ENCODE data around the gene SEMA5A. TPM values are rescaled to one million over a fixed set of nuclear protein-coding genes. Genes with fewer than 3 reads are reported as not detected.

SEMA5A gene
- polyA plus RNA-seq, 1 donor (not counting 4 experiments of a cell fraction or from before 2014, with no cell fraction given): 0.16 TPM

DNA sequence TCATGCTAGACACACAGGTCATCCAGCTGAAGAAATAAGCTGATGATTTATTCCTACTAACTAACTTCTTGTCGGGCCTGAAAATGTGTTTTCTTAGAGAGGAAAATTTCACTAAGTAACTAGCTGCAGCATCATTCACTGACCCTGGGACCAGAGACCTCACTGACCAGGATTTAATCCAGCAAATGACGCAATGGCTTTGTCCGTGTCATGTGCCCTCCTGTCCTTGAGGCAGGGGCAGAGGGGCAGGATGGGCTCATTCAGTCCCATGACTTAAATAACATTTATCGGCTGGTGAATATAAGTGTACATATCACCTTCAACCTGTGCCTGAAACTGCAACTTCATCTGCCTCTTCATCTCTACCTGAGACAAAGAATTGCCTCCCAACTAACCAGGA lies 154.8 kb downstream of the SEMA5A start:
- FAIRE-seq: no peak
- dilution Hi-C loops (cut with MboI; ENCODE audit: extremely low pct_ligation_motif_present, low sequenced_read_pairs): no loop called here
- H2AFZ ChIP-seq (ENCODE audit: control insufficient read depth, low read length): no peak overlapping the region
- no peaks in the 10 kb centered on the region for H3K36me3 ChIP-seq (ENCODE audit: control insufficient read depth in 2 of 2, extremely low read depth in 1 of 2, insufficient read depth in 2 of 2, low read length in 2 of 2)
- TF ChIP-seq, protein P1, sequence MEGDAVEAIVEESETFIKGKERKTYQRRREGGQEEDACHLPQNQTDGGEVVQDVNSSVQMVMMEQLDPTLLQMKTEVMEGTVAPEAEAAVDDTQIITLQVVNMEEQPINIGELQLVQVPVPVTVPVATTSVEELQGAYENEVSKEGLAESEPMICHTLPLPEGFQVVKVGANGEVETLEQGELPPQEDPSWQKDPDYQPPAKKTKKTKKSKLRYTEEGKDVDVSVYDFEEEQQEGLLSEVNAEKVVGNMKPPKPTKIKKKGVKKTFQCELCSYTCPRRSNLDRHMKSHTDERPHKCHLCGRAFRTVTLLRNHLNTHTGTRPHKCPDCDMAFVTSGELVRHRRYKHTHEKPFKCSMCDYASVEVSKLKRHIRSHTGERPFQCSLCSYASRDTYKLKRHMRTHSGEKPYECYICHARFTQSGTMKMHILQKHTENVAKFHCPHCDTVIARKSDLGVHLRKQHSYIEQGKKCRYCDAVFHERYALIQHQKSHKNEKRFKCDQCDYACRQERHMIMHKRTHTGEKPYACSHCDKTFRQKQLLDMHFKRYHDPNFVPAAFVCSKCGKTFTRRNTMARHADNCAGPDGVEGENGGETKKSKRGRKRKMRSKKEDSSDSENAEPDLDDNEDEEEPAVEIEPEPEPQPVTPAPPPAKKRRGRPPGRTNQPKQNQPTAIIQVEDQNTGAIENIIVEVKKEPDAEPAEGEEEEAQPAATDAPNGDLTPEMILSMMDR (optimal IDR thresholded peaks at IDR 0.05 in 1 of 3, IDR thresholded peaks at IDR 0.05 in 1 of 3, conservative IDR thresholded peaks at IDR 0.05 in 1 of 3; ENCODE audit: extremely low read depth in 1 of 3, insufficient read depth in 2 of 3, low read length in 3 of 3): no peak
- no peak for TF ChIP-seq EZH2 (IDR thresholded peaks at IDR 0.05; ENCODE audit: low read length)
- H3K9me1 ChIP-seq (ENCODE audit: control insufficient read depth, extremely low read depth, insufficient read depth, low read length): no peaks in the 10 kb centered on the region
- no peaks in the 10 kb centered on the region for H3K27me3 ChIP-seq (ENCODE audit: control insufficient read depth, extremely low read depth, insufficient read depth, low read length)
- DNase-seq (ENCODE audit: low read depth, low spot score): no peak
- H4K20me1 ChIP-seq (ENCODE audit: control insufficient read depth, extremely low read depth, insufficient read depth, low read length): no peaks in the 10 kb centered on the region
- H3K9me3 ChIP-seq (ENCODE audit: control insufficient read depth, low read depth, low read length): no peaks in the 10 kb centered on the region
- no peaks in the 10 kb centered on the region for H3K4me1 ChIP-seq (ENCODE audit: control insufficient read depth, extremely low read depth, insufficient read depth, low read length)
- H3K4me2 ChIP-seq (ENCODE audit: control insufficient read depth, extremely low read depth, insufficient read depth, low read depth, low read length): no peak overlapping the region
- H3K9ac ChIP-seq (ENCODE audit: control insufficient read depth, extremely low read depth, insufficient read depth, low read length): no peak overlapping the region
- no peak overlapping the region for H3K4me3 ChIP-seq (ENCODE audit: control insufficient read depth in 2 of 3, extremely low read depth in 1 of 3, insufficient read depth in 2 of 3, low read depth in 1 of 3, low read length in 3 of 3)
- no peaks in the 10 kb centered on the region for H3K79me2 ChIP-seq (ENCODE audit: control insufficient read depth, insufficient read depth, low read length)
- no peak overlapping the region for H3K27ac ChIP-seq (ENCODE audit: control insufficient read depth, insufficient read depth, low read length)

GRCh38 chr5:9390113-9390512 lies 155.8 kb downstream of the SEMA5A start:
- H3K9ac ChIP-seq (ENCODE audit: control insufficient read depth, extremely low read depth, insufficient read depth, low read length): no peak overlapping the region
- DNase-seq (ENCODE audit: low read depth, low spot score) (no peak), FAIRE-seq (no peak)
- dilution Hi-C loops (cut with MboI; ENCODE audit: extremely low pct_ligation_motif_present, low sequenced_read_pairs): no loop called here
- no peaks in the 10 kb centered on the region for H4K20me1 ChIP-seq (ENCODE audit: control insufficient read depth, extremely low read depth, insufficient read depth, low read length)
- no peak overlapping the region for H3K4me3 ChIP-seq (ENCODE audit: control insufficient read depth in 2 of 3, extremely low read depth in 1 of 3, insufficient read depth in 2 of 3, low read depth in 1 of 3, low read length in 3 of 3)
- H3K27me3 ChIP-seq (ENCODE audit: control insufficient read depth, extremely low read depth, insufficient read depth, low read length): no peaks in the 10 kb centered on the region
- no peak overlapping the region for H2AFZ ChIP-seq (ENCODE audit: control insufficient read depth, low read length)
- no peak for TF ChIP-seq EZH2 (IDR thresholded peaks at IDR 0.05; ENCODE audit: low read length)
- H3K9me1 ChIP-seq (ENCODE audit: control insufficient read depth, extremely low read depth, insufficient read depth, low read length): no peaks in the 10 kb centered on the region
- no peak overlapping the region for H3K4me2 ChIP-seq (ENCODE audit: control insufficient read depth, extremely low read depth, insufficient read depth, low read depth, low read length)
- no peaks in the 10 kb centered on the region for H3K79me2 ChIP-seq (ENCODE audit: control insufficient read depth, insufficient read depth, low read length)
- H3K27ac ChIP-seq (ENCODE audit: control insufficient read depth, insufficient read depth, low read length): no peak overlapping the region
- H3K9me3 ChIP-seq (ENCODE audit: control insufficient read depth, low read depth, low read length): no peaks in the 10 kb centered on the region
- no peaks in the 10 kb centered on the region for H3K36me3 ChIP-seq (ENCODE audit: control insufficient read depth in 2 of 2, extremely low read depth in 1 of 2, insufficient read depth in 2 of 2, low read length in 2 of 2)
- H3K4me1 ChIP-seq (ENCODE audit: control insufficient read depth, extremely low read depth, insufficient read depth, low read length): no peaks in the 10 kb centered on the region

- Histone ChIP-seq H3K9me1 (ENCODE audit: control insufficient read depth, extremely low read depth, insufficient read depth, low read length) (no peaks in the 10 kb centered on the region), H3K27ac (ENCODE audit: control insufficient read depth, insufficient read depth, low read length) (no peak overlapping the region), H3K9ac (ENCODE audit: control insufficient read depth, extremely low read depth, insufficient read depth, low read length) (no peak overlapping the region), H3K9me3 (ENCODE audit: control insufficient read depth, low read depth, low read length) (no peaks in the 10 kb centered on the region), H4K20me1 (ENCODE audit: control insufficient read depth, extremely low read depth, insufficient read depth, low read length) (no peaks in the 10 kb centered on the region), H3K4me3 (ENCODE audit: control insufficient read depth in 2 of 3, extremely low read depth in 1 of 3, insufficient read depth in 2 of 3, low read depth in 1 of 3, low read length in 3 of 3) (no peak overlapping the region), H3K27me3 (ENCODE audit: control insufficient read depth, extremely low read depth, insufficient read depth, low read length) (no peaks in the 10 kb centered on the region), H3K36me3 (ENCODE audit: control insufficient read depth in 2 of 2, extremely low read depth in 1 of 2, insufficient read depth in 2 of 2, low read length in 2 of 2) (no peaks in the 10 kb centered on the region), H2AFZ (ENCODE audit: control insufficient read depth, low read length) (no peak overlapping the region), H3K79me2 (ENCODE audit: control insufficient read depth, insufficient read depth, low read length) (no peaks in the 10 kb centered on the region), H3K4me2 (ENCODE audit: control insufficient read depth, extremely low read depth, insufficient read depth, low read depth, low read length) (no peak overlapping the region), H3K4me1 (ENCODE audit: control insufficient read depth, extremely low read depth, insufficient read depth, low read length) (no peaks in the 10 kb centered on the region)
- no peak for FAIRE-seq
- TF ChIP-seq, protein P1 (optimal IDR thresholded peaks at IDR 0.05 in 1 of 3, IDR thresholded peaks at IDR 0.05 in 1 of 3, conservative IDR thresholded peaks at IDR 0.05 in 1 of 3; ENCODE audit: extremely low read depth in 1 of 3, insufficient read depth in 2 of 3, low read length in 3 of 3): no peak
- TF ChIP-seq EZH2 (IDR thresholded peaks at IDR 0.05; ENCODE audit: low read length): no peak
- no peak for DNase-seq (ENCODE audit: low read depth, low spot score)
- dilution Hi-C loops (cut with MboI; ENCODE audit: extremely low pct_ligation_motif_present, low sequenced_read_pairs): no loop called here
These were observed 156.8 kb downstream of the SEMA5A start for GRCh38 chr5:9388941-9389674.

All from keratinocyte (primary cell).